GM12865 (cell line): ENCODE data around the gene PIM3.

Experiments
- DNase-seq: peaks from one replicate; pipeline ENCODE4 v3.0.0; 2010; ENCODE audit warnings: low read depth
- H3K4me3 ChIP-seq: 2 replicates; pipeline ENCODE4 v1.5.1; 2011; ENCODE audit warnings: mild to moderate bottlenecking, low read depth, low read length, control low read depth
- TF ChIP-seq, protein P1 (sequence below): IDR thresholded peaks from 2 replicates; pipeline ENCODE4 v1.5.1; 2011; ENCODE audit warnings: low read length, control low read depth, low read depth, inconsistent platforms; ENCODE audit not compliant: insufficient read depth; ENCODE audit errors: missing control alignments

Gene PIM3

DNA sequence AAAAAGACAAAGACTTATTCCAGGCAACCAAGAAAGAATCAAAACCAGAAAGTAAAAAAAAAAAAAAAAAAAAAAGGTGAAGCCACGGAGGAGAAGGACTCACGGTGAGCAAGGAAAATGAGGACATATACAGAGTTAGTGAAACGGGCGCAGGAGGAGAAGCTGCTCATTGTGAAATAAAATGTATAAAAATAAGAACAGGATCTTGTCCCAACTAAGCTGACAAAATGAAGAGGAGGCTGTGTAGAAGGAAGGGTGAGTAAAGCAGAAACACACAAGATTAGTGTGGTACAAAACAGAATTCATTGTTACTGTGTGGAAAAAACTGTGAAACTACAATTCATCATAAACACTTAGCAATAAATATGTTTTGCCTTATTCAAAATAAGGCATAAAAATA lies 44.3 kb downstream of the PIM3 start:
- TF ChIP-seq, protein P1, sequence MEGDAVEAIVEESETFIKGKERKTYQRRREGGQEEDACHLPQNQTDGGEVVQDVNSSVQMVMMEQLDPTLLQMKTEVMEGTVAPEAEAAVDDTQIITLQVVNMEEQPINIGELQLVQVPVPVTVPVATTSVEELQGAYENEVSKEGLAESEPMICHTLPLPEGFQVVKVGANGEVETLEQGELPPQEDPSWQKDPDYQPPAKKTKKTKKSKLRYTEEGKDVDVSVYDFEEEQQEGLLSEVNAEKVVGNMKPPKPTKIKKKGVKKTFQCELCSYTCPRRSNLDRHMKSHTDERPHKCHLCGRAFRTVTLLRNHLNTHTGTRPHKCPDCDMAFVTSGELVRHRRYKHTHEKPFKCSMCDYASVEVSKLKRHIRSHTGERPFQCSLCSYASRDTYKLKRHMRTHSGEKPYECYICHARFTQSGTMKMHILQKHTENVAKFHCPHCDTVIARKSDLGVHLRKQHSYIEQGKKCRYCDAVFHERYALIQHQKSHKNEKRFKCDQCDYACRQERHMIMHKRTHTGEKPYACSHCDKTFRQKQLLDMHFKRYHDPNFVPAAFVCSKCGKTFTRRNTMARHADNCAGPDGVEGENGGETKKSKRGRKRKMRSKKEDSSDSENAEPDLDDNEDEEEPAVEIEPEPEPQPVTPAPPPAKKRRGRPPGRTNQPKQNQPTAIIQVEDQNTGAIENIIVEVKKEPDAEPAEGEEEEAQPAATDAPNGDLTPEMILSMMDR: no peak
- no peak for DNase-seq
- no peak overlapping the region for H3K4me3 ChIP-seq

DNA sequence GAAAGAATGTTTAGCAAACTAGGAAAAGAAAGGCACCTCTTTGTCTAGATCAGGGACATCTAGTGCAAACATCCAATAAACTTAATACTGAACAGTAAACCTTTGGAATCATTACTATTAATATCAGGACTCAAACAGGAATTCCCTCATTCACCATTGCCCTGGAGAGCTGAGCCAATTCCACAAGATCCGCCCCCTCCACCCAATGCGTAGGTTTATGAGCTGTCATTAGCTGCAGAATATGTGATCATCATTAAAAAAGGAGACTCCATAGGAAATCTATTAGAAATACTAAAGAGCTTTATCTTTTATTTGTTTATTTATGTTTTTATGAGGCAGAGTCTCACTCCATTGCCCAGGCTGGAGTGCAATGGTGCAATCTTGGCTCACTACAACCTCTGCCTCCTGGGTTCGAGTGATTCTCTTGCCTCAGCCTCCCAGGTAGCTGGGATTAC lies 46.5 kb downstream of the PIM3 start:
- TF ChIP-seq, protein P1: no peak
- no peak for DNase-seq

DNA sequence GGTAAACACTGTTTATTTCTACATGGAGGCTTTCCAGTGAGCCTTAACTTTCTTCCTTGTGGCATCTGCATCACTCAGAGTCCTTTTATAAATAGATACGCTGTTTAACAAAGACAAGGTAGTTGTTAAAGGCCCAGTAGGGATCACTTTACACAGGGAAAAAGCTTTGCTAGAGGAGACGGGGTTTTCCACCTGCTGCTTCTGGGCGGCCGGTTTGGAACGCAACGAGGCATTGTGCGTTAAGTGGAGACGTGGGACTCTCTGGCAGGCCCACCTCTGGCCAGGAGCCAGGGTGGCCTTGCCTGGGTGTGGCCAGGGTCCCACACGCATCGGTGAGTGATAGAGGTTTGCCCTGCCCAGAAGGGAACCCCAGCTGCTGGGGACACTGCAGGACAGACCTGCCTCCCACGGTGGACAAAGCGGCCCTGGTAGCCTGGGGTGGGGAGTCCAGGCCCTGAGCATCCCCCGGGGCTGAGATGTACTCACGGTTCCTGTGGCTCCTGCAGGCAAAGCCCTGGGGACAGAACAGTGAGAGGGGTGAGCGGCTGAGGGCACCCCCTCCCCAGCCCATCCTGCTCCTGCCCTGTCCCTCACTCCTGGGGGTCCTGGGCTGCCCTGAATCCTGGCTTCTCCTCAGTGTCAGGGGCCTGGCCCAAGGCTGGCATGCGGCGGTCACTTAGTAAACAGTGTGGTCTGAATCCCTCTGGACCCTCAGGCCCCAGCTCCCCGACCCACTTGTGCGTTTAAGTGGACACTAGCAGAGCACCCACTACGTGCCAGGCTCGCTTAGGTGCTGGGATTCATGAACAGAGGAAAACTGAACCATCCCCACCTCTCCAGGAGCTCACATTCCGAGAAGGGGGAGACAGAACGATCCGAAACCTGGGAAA lies 47.8 kb downstream of the PIM3 start:
- no peak overlapping the region for H3K4me3 ChIP-seq
- no peak for DNase-seq
- TF ChIP-seq, protein P1: no peak

More for the DNA sequence above, 46.5 kb downstream of the PIM3 start:
- no peak overlapping the region for H3K4me3 ChIP-seq

DNA sequence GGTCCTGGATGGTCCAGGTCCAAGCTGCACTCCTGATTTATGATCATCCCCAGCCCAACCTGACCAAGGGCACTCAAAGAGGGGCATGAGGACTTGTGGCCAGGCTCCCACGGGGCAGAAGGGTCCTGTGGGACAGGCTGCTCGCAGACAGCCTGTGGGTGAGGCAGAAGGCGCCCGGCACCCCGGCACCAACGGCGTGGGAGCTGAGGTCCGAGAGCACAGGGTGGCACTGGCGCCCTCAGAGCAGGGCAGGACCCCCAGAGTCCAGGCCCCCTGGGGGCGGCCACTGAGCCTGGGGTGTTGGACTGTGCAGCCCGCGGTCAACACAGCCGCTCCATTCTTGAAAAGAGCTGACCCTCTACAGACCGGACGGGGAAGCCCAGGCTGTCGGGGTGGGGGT lies 48.7 kb downstream of the PIM3 start:
- no peak overlapping the region for H3K4me3 ChIP-seq
- no peak for DNase-seq
- TF ChIP-seq, protein P1: no peak

DNA sequence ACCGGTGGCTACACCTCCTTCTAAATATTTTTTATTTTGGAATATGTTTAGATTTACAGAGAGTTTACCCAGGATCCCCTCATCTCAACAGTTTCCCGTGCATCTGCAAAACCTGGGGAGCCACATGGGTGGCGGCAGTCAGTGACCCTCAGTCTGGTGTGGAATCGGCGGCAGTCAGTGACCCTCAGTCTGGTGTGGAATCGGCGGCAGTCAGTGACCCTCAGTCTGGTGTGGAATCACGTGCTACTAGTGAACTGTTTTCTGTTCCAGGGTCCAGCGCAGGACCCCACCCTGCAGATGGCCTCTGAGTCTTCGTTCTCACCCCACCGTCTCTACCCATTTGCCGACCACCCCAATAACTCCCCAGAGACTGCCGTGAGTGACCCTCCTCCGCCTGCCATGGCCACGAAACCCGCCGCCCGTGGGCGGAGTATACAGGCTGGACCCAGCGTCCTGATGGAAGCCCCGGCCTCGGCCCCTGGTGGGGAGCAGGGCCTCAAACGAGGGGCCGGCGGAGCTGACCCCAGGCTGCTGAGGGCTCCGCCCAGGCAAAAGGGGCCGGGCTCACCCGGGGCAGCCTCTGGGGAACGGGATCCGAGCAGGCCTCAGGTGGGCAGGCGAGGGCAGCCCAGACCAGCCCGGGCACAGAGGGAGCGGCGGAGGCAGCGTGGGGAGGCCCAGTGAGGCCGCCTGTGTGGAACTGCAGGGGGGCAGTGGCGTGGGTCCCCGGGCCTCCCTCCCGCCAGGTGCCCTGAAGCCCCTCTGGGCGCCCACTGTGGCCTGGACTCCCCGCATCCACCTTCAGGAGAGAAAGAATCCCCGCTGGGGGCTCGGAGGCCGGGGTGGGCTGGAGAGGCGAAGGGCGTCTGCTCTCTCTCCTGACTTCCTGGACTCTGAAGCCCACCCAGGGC lies 49.4 kb downstream of the PIM3 start:
- TF ChIP-seq, protein P1: no peak
- peak overlapping the region; percentile 63 for H3K4me3 ChIP-seq
- no peak for DNase-seq

DNA sequence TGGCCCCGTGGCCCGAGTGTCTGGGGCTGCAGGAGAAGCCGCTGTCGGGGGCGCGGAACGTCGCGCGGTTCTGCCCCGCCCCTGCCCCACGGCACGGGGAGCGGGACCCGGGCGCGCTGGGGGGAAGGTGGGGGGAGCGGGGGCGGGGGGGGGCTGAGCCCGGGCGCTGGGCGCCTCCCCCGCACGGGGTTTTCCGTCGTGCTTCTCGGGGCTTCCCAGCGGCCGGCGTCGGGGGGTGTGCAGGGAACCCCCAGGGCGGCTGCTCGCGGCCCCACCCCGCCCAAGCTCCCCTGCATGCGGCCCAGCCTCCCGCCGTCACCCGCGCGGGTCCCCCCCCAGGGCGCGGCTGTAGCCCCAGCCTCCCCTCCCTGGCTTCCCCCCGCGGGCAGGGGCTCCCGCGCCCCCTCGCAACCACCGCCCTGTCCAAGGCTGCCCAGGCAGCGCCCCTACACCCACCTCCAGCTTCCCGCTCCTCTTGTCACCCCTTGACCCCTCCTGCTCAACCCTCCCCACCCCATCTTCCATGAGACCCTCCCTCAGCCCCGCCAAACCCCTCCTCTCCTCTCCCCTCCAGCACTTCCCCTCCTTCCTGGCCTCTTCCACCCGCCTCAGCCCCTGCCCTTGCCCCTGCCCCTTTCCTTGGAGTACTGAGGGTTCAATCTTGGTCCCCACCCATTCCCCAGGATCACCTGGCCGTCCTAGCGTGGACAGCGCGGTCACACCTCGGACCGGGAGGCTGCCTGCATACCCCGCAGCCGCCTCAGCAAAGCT lies 50.3 kb downstream of the PIM3 start:
- TF ChIP-seq, protein P1: no peak
- peak overlapping the region; percentile 63 for H3K4me3 ChIP-seq
- peak; percentile 78 for DNase-seq
